PFSK-1 (cell line): ENCODE results near the gene IGLL5.

Experiments used
- FOXP2 ChIP-seq: optimal IDR thresholded peaks from 2 replicates; pipeline ENCODE3; 2011; ENCODE audit warnings: borderline replicate concordance, control low read depth, inconsistent platforms; ENCODE audit not compliant: insufficient read depth; ENCODE audit errors: extremely low read length, extremely low read depth
- POLR2AphosphoS5 ChIP-seq: IDR thresholded peaks from 2 replicates; pipeline ENCODE4 v1.6.1; 2012; ENCODE audit warnings: low read depth, mild to moderate bottlenecking, control low read depth, low read length, moderate library complexity
- REST ChIP-seq, 2 experiments: IDR thresholded peaks; 2 replicates each; pipeline versions ENCODE4 v1.6.1 to v1.8.0; 2011 to 2012; ENCODE audit warnings: low read depth in 2 of 2, low read length in 2 of 2, control low read depth in 1 of 2, inconsistent platforms in 1 of 2, mild to moderate bottlenecking in 1 of 2, moderate library complexity in 1 of 2; ENCODE audit not compliant: insufficient read depth in 1 of 2
- SIN3A ChIP-seq: IDR thresholded peaks from 2 replicates; pipeline ENCODE4 v1.6.1; 2012; ENCODE audit warnings: mild to moderate bottlenecking, low read length, moderate library complexity, borderline replicate concordance; ENCODE audit not compliant: insufficient read depth
- TAF1 ChIP-seq: IDR thresholded peaks from 2 replicates; pipeline ENCODE4 v1.6.1; 2012; ENCODE audit warnings: low read length, control low read depth, borderline replicate concordance; ENCODE audit not compliant: insufficient read depth

IGLL5 gene

GRCh38 chr22:22888571-22889353, 1.1 kb downstream of the IGLL5 start:
- no peak for TF ChIP-seq REST (IDR thresholded peaks at IDR 0.05; ENCODE audit: insufficient read depth in 1 of 2, low read depth in 2 of 2, low read length in 2 of 2)

GRCh38 chr22:22890085-22890484, 2.5 kb downstream of the IGLL5 start:
- no peak for TF ChIP-seq REST (IDR thresholded peaks at IDR 0.05; ENCODE audit: insufficient read depth in 1 of 2, low read depth in 2 of 2, low read length in 2 of 2)
- TF ChIP-seq SIN3A, result no peak
- no peak for TF ChIP-seq TAF1
- no peak for TF ChIP-seq POLR2AphosphoS5
- TF ChIP-seq FOXP2, result no peak

- TF ChIP-seq FOXP2, result no peak
- no peak for TF ChIP-seq SIN3A
- TF ChIP-seq TAF1, result no peak
- no peak for TF ChIP-seq REST (IDR thresholded peaks at IDR 0.05; ENCODE audit: insufficient read depth in 1 of 2, low read depth in 2 of 2, low read length in 2 of 2)
- TF ChIP-seq POLR2AphosphoS5, result no peak
These were observed 3.6 kb downstream of the IGLL5 start for GRCh38 chr22:22891139-22891621.

- TF ChIP-seq SIN3A (no peak), REST (IDR thresholded peaks at IDR 0.05; ENCODE audit: insufficient read depth in 1 of 2, low read depth in 2 of 2, low read length in 2 of 2) (no peak), POLR2AphosphoS5 (no peak), FOXP2 (no peak), TAF1 (no peak)
These were observed 4.8 kb downstream of the IGLL5 start for GRCh38 chr22:22892096-22893052.
